Measurements from ENCODE around the gene IL1RAP. TPM values are rescaled to one million over a fixed set of nuclear protein-coding genes. Genes with fewer than 3 reads are reported as not detected.

IL1RAP gene
- total RNA-seq, 4 donors from 2014 or later: 3.4 to 6.9 (median 4.9) TPM

GRCh38 chr3:190645932-190646460 lies 132.1 kb downstream of the IL1RAP start:
- no peaks in the 10 kb centered on the region for H3K27me3 ChIP-seq
- DNase-seq: no peak
- no peak overlapping the region for H3K4me3 ChIP-seq
- no peak for TF ChIP-seq POLR2A (IDR thresholded peaks at IDR 0.05)
- TF ChIP-seq CTCF (IDR thresholded peaks at IDR 0.05): no peak
- no peaks in the 10 kb centered on the region for H3K4me1 ChIP-seq
- H3K36me3 ChIP-seq: no peaks in the 10 kb centered on the region
- no peak overlapping the region for H3K27ac ChIP-seq
- H3K9me3 ChIP-seq: no peaks in the 10 kb centered on the region

GRCh38 chr3:190646996-190647395 lies 133.1 kb downstream of the IL1RAP start:
- Histone ChIP-seq H3K36me3 (no peaks in the 10 kb centered on the region), H3K4me1 (no peaks in the 10 kb centered on the region), H3K27ac (no peak overlapping the region), H3K9me3 (no peaks in the 10 kb centered on the region), H3K4me3 (no peak overlapping the region), H3K27me3 (no peaks in the 10 kb centered on the region)
- TF ChIP-seq CTCF (IDR thresholded peaks at IDR 0.05): no peak
- no peak for TF ChIP-seq POLR2A (IDR thresholded peaks at IDR 0.05)
- no peak for DNase-seq

- H3K4me3 ChIP-seq: no peak overlapping the region
- TF ChIP-seq POLR2A (IDR thresholded peaks at IDR 0.05) (no peak), CTCF (IDR thresholded peaks at IDR 0.05) (no peak)
- no peak for DNase-seq
- H3K27me3 ChIP-seq: no peaks in the 10 kb centered on the region
- no peak overlapping the region for H3K27ac ChIP-seq
- H3K36me3 ChIP-seq: no peaks in the 10 kb centered on the region
- H3K9me3 ChIP-seq: no peaks in the 10 kb centered on the region
- H3K4me1 ChIP-seq: no peaks in the 10 kb centered on the region
Observed at GRCh38 chr3:190655933-190656332, 142.0 kb downstream of the IL1RAP start.

- TF ChIP-seq POLR2A (IDR thresholded peaks at IDR 0.05): no peak
- no peak for TF ChIP-seq CTCF (IDR thresholded peaks at IDR 0.05)
- no peaks in the 10 kb centered on the region for H3K36me3 ChIP-seq
- no peaks in the 10 kb centered on the region for H3K9me3 ChIP-seq
- no peaks in the 10 kb centered on the region for H3K4me1 ChIP-seq
- H3K4me3 ChIP-seq: no peak overlapping the region
- H3K27ac ChIP-seq: no peak overlapping the region
- DNase-seq: no peak
- H3K27me3 ChIP-seq: no peaks in the 10 kb centered on the region
Observed at GRCh38 chr3:190658106-190658505, 144.2 kb downstream of the IL1RAP start.

- Histone ChIP-seq H3K27me3 (no peaks in the 10 kb centered on the region), H3K27ac (no peak overlapping the region)
Observed at GRCh38 chr3:190666821-190667220, 152.9 kb downstream of the IL1RAP start.

More at GRCh38 chr3:190666821-190667220, 152.9 kb downstream of the IL1RAP start:
- no peak for DNase-seq
- no peak overlapping the region for H3K4me3 ChIP-seq
- TF ChIP-seq POLR2A (IDR thresholded peaks at IDR 0.05): no peak
- no peak for TF ChIP-seq CTCF (IDR thresholded peaks at IDR 0.05)
- H3K36me3 ChIP-seq: no peaks in the 10 kb centered on the region
- H3K9me3 ChIP-seq: no peaks in the 10 kb centered on the region
- H3K4me1 ChIP-seq: no peaks in the 10 kb centered on the region
